Omental fat pad (tissue), 4 donors: Measurements from ENCODE around the gene F2. TPM values are rescaled to one million over a fixed set of nuclear protein-coding genes. Genes with fewer than 3 reads are reported as not detected.
"Not testable (repeated sequence)": the region's sequence is repeated elsewhere in the genome, so short reads cannot be mapped to it uniquely, and the experiment has no call there.

Experiments
- ATAC-seq: fragments of 150-250 bp; one replicate; pipeline ENCODE4 v1.9.1; 2016; ENCODE audit warnings: mild to moderate bottlenecking, moderate library complexity; ENCODE audit not compliant: low FRiP score
- DNase-seq: peaks from one replicate; pipeline ENCODE4 v3.0.0-alpha.2; 2019; ENCODE audit warnings: low spot score
- total RNA-seq, 4 donors: library from RNA; depleted of rRNA; stranded (reverse); fragments of >200 nt; gene quantifications; one replicate each; pipeline ENCODE4 v1.1.0, GENCODE V29; 2016
- TF ChIP-seq, protein P1 (sequence below), 3 donors: fragments of 450-650 bp; IDR thresholded peaks; one replicate each; pipeline ENCODE4 v1.5.1; 2016 to 2017; ENCODE audit warnings: antibody characterized with exemption in 3 of 3, mild to moderate bottlenecking in 3 of 3, moderate library complexity in 2 of 3

F2 gene
- total RNA-seq, 4 donors from 2014 or later = not detected

GRCh38 chr11:46701078-46701654, 17.8 kb upstream of the F2 start:
- ATAC-seq (no peak), DNase-seq (no peak)
- TF ChIP-seq, protein P1, sequence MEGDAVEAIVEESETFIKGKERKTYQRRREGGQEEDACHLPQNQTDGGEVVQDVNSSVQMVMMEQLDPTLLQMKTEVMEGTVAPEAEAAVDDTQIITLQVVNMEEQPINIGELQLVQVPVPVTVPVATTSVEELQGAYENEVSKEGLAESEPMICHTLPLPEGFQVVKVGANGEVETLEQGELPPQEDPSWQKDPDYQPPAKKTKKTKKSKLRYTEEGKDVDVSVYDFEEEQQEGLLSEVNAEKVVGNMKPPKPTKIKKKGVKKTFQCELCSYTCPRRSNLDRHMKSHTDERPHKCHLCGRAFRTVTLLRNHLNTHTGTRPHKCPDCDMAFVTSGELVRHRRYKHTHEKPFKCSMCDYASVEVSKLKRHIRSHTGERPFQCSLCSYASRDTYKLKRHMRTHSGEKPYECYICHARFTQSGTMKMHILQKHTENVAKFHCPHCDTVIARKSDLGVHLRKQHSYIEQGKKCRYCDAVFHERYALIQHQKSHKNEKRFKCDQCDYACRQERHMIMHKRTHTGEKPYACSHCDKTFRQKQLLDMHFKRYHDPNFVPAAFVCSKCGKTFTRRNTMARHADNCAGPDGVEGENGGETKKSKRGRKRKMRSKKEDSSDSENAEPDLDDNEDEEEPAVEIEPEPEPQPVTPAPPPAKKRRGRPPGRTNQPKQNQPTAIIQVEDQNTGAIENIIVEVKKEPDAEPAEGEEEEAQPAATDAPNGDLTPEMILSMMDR (IDR thresholded peaks at IDR 0.05) = no peak

GRCh38 chr11:46705070-46705688, 13.8 kb upstream of the F2 start:
- TF ChIP-seq, protein P1 (IDR thresholded peaks at IDR 0.05) = no peak
- DNase-seq (no peak), ATAC-seq (no peak)

DNA sequence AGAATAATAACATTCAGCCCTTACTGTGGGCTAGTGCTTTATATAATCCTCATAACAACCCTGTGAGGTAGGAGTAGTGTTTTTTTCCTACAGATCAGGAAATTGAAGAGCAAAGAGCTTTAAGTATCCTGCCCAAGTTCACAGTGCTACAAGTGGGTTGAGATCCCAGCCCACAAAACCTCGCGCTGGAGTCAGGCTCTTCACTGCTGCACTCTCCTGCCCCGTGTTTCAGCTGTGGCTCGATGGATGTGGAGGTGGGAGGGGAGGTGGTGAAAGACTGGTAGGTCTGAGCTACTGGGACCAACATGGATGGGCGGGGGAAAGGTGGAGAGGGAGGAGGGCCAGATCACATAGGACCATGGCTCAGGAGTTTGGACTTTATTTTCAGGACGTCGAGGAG, 12.1 kb upstream of the F2 start:
- DNase-seq (no peak), ATAC-seq (no peak)
- TF ChIP-seq, protein P1 (IDR thresholded peaks at IDR 0.05) = no peak

DNA sequence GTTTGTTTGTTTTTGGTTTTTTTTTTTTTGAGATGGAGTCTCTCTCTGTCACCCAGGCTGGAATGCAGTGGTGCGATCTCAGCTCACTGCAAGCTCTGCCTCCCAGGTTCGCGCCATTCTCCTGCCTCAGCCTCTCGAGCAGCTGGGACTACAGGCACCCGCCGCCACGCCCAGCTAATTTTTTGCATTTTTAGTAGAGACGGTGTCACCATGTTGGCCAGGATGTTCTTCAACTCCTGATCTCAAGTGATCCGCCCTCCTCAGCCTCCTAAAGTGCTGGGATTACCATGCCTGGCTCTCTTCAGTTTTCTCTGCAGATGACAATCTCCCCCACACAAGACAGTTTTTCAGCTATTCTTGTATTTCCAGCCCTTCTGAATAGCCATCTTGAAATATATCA, 9.7 kb upstream of the F2 start:
- ATAC-seq, DNase-seq: not testable (repeated sequence)

DNA sequence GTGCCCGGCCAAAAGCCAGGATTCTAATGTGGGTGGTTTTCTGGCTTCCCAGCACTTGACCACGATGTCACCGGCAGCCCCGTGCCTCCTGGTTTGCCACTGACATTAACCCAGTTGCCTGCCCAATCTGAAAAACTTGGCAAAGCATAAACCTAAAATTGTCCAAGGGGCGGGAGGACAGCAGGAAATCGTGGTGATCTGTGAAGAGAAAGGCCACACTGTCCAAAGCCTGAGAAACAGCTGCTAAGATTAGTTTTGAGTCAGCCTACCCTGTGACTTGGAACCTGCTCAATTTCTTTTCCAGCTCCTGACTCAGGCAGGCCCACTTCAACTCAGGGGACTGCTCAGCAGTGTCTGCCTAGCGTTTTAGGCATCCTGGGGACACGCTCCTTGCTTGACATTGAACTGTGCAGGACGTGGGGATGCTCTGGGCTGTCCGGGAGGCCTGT, 8.2 kb upstream of the F2 start:
- DNase-seq (no peak), ATAC-seq (peak; percentile 75)
- TF ChIP-seq, protein P1 (IDR thresholded peaks at IDR 0.05) = no peak

- TF ChIP-seq, protein P1 (IDR thresholded peaks at IDR 0.05) = no peak
- ATAC-seq = peak; percentile 22
- no peak for DNase-seq
Measured at GRCh38 chr11:46711303-46711702, 7.7 kb upstream of the F2 start.

DNA sequence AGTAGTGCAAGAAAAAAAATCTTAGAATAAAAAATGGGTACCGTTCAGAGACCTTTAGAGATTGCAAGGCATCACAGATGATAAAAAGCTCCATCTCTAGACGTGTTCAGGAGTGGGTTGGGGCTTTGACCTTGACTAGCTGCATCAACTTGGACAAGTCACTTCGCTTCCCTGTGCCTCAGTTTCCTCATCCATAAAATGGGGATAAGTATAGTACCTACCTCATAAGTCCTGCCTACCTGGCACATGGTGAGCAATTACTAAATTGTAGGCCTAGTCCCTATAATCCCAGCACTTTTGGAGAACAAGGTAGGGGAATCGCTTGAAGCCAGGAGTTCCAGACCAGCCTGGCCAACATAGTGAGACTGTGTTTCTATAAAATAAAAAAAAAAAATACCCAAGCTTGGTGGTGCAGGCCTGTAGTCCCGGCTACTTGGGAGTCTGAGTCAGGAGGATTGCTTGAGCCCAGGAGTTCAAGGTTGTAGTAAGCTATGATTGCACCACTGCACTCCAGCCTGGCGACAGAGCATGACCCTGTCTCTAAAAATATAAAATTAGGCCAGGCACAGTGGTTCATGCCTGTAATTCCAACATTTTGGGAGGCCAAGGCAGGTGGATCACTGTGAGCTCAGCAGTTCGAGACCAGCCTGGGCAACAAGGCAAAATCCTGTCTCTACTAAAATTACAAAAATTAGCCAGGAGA, 6.0 kb upstream of the F2 start:
- TF ChIP-seq, protein P1 (IDR thresholded peaks at IDR 0.05) = no peak
- ATAC-seq (no peak), DNase-seq (no peak)

DNA sequence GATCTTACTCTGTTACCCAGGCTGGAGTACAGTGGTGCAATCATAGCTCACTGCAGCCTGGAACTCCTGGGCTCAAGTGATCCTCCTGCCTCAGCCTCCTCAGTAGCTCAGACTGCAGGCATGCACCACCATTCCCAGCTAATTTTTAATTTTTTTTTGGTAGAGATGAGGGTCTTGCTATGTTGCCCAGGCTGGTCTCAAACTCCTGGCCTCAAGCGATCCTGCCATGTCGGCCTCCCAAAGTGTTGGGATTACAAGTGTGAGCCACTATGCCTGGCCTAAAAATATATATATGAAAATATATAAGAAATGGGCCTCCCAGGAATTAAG, 1.2 kb upstream of the F2 start:
- not testable (repeated sequence) for ATAC-seq, DNase-seq
